OCI-LY3 (cell line): ENCODE measurements around the gene ARRB2.

Experiments
- H2AFZ ChIP-seq: fragments of 200-600, 300-600 bp; shearing (Covaris generic); 2 replicates; pipeline ENCODE4 v1.6.0; 2014; ENCODE audit warnings: antibody characterized with exemption, low read depth, low read length
- H3K27ac ChIP-seq: fragments of 200-600, 300-600 bp; sonication (generic); 2 replicates; pipeline ENCODE4 v1.5.1; 2014; ENCODE audit warnings: mild to moderate bottlenecking, low read length, moderate library complexity, mixed read lengths
- H3K27me3 ChIP-seq: fragments of 200-600, 300-600 bp; sonication (generic); 2 replicates; pipeline ENCODE4 v1.6.1; 2014; ENCODE audit warnings: low read depth, low read length, mixed read lengths
- H3K36me3 ChIP-seq: fragments of 200-600, 300-600 bp; sonication (generic); replicated peaks from 2 replicates; pipeline ENCODE3; 2014; ENCODE audit warnings: low read depth, low read length, mixed read lengths
- H3K4me1 ChIP-seq: fragments of 300-600, 200-600 bp; sonication (generic); 2 replicates; pipeline ENCODE4 v1.6.1; 2014; ENCODE audit warnings: low read length, mixed read lengths
- H3K4me2 ChIP-seq: fragments of 200-600, 300-600 bp; sonication (generic); 2 replicates; pipeline ENCODE4 v1.6.1; 2014; ENCODE audit warnings: low read length, mixed read lengths
- H3K4me3 ChIP-seq: fragments of 300-600, 200-600 bp; sonication (generic); 2 replicates; pipeline ENCODE4 v1.5.1; 2014; ENCODE audit warnings: antibody characterized with exemption, mild to moderate bottlenecking, low read length, moderate library complexity
- H3K79me2 ChIP-seq: fragments of 300-600, 200-600 bp; shearing (Covaris generic); 2 replicates; pipeline ENCODE4 v1.6.1; 2014; ENCODE audit warnings: mild to moderate bottlenecking, low read length, mixed read lengths
- H3K9ac ChIP-seq: fragments of 300-600, 200-600 bp; shearing (Covaris generic); 2 replicates; pipeline ENCODE4 v1.6.0; 2014; ENCODE audit warnings: mild to moderate bottlenecking, low read length, moderate library complexity
- H3K9me3 ChIP-seq: fragments of 200-600, 300-600 bp; shearing (Covaris generic); 2 replicates; pipeline ENCODE4 v1.6.1; 2014; ENCODE audit warnings: low read length, mixed read lengths; ENCODE audit not compliant: insufficient read depth
- H4K20me1 ChIP-seq: fragments of 200-600, 300-600 bp; sonication (generic); 2 replicates; pipeline ENCODE4 v1.6.1; 2016; ENCODE audit warnings: low read length, mixed read lengths; ENCODE audit not compliant: insufficient read depth
- CTCF ChIP-seq: fragments of 200-600, 300-600 bp; sonication (generic); IDR thresholded peaks from 2 replicates; pipeline ENCODE4 v1.5.1; 2014; ENCODE audit warnings: antibody characterized with exemption, low read length, low read depth
- EZH2phosphoT487 ChIP-seq: fragments of 200-600 bp; shearing (Covaris generic); IDR thresholded peaks from 2 replicates; pipeline ENCODE4 v1.6.1; 2018; ENCODE audit warnings: antibody characterized with exemption, mixed run types, low read depth

The ARRB2 gene

GRCh38 chr17:4748686-4749085 is 38.3 kb downstream of the ARRB2 start:
- Histone ChIP-seq H3K9ac (no peak overlapping the region), H2AFZ (no peak overlapping the region), H3K36me3 (no peaks in the 10 kb centered on the region), H3K27me3 (peaks cover 3% of the 10 kb centered on the region; the same call in 1 of the 2 replicates), H3K4me1 (no peaks in the 10 kb centered on the region), H4K20me1 (no peaks in the 10 kb centered on the region), H3K9me3 (no peaks in the 10 kb centered on the region), H3K27ac (no peak overlapping the region), H3K4me2 (no peak overlapping the region), H3K79me2 (no peaks in the 10 kb centered on the region), H3K4me3 (no peak overlapping the region)
- no peak for TF ChIP-seq EZH2phosphoT487
- no peak for TF ChIP-seq CTCF

- Histone ChIP-seq H3K79me2 (no peaks in the 10 kb centered on the region), H3K27ac (no peak overlapping the region), H4K20me1 (no peaks in the 10 kb centered on the region), H3K27me3 (peaks cover 3% of the 10 kb centered on the region; the same call in 1 of the 2 replicates), H3K4me3 (no peak overlapping the region), H3K36me3 (no peaks in the 10 kb centered on the region), H3K4me2 (no peak overlapping the region), H3K9me3 (no peaks in the 10 kb centered on the region), H3K4me1 (no peaks in the 10 kb centered on the region), H2AFZ (no peak overlapping the region), H3K9ac (no peak overlapping the region)
- TF ChIP-seq EZH2phosphoT487 (no peak), CTCF (no peak)
These were observed 40.2 kb downstream of the ARRB2 start for GRCh38 chr17:4750606-4751005.

- Histone ChIP-seq H3K9ac (no peak overlapping the region), H3K27me3 (peaks cover 3% of the 10 kb centered on the region; the same call in 1 of the 2 replicates), H3K4me2 (no peak overlapping the region), H2AFZ (no peak overlapping the region), H3K4me1 (no peaks in the 10 kb centered on the region), H3K79me2 (no peaks in the 10 kb centered on the region), H3K4me3 (no peak overlapping the region), H3K27ac (no peak overlapping the region), H3K36me3 (no peaks in the 10 kb centered on the region), H4K20me1 (no peaks in the 10 kb centered on the region), H3K9me3 (no peaks in the 10 kb centered on the region)
- TF ChIP-seq CTCF (no peak), EZH2phosphoT487 (no peak)
These were observed 41.5 kb downstream of the ARRB2 start for GRCh38 chr17:4751932-4752331.

GRCh38 chr17:4753392-4753791 is 43.0 kb downstream of the ARRB2 start:
- no peaks in the 10 kb centered on the region for H3K36me3 ChIP-seq
- H3K79me2 ChIP-seq: no peaks in the 10 kb centered on the region
- H3K4me2 ChIP-seq: no peak overlapping the region
- H3K9me3 ChIP-seq: no peaks in the 10 kb centered on the region
- H3K9ac ChIP-seq: no peak overlapping the region
- no peak overlapping the region for H3K27ac ChIP-seq
- no peak overlapping the region for H3K4me3 ChIP-seq
- no peaks in the 10 kb centered on the region for H3K4me1 ChIP-seq
- TF ChIP-seq CTCF (no peak), EZH2phosphoT487 (no peak)
- no peak overlapping the region for H2AFZ ChIP-seq
- H4K20me1 ChIP-seq: no peaks in the 10 kb centered on the region
- peaks cover 3% of the 10 kb centered on the region; the same call in 1 of the 2 replicates for H3K27me3 ChIP-seq
